H9 (cell line): ENCODE measurements around the gene CENPQ. TPM values are rescaled to one million over a fixed set of nuclear protein-coding genes. Genes with fewer than 3 reads are reported as not detected.

Experiments used
- DNase-seq: peaks from one replicate; pipeline ENCODE4 v3.0.0-alpha.2; 2017
- H2AFZ ChIP-seq: one replicate; pipeline ENCODE4 v1.6.1; 2013; ENCODE audit warnings: mild to moderate bottlenecking, low read length, control low read depth, moderate library complexity
- H2AK5ac ChIP-seq: 2 replicates; pipeline ENCODE4 v1.6.1; 2013; ENCODE audit warnings: low read length, control low read depth, mixed read lengths; ENCODE audit not compliant: insufficient read length
- H2BK120ac ChIP-seq: one replicate; pipeline ENCODE4 v1.6.1; 2013; ENCODE audit warnings: low read depth, mild to moderate bottlenecking, low read length, control low read depth, inconsistent platforms; ENCODE audit not compliant: poor library complexity, severe bottlenecking
- H2BK12ac ChIP-seq: 2 replicates; pipeline ENCODE4 v1.6.1; 2013; ENCODE audit warnings: low read length, control low read depth, mixed read lengths, low read depth; ENCODE audit not compliant: insufficient read length
- H2BK15ac ChIP-seq: 2 replicates; pipeline ENCODE4 v1.6.1; 2013; ENCODE audit warnings: low read depth, low read length, control low read depth
- H2BK20ac ChIP-seq: one replicate; pipeline ENCODE4 v1.6.1; 2013; ENCODE audit warnings: low read depth, mild to moderate bottlenecking, low read length, control low read depth, inconsistent platforms; ENCODE audit not compliant: poor library complexity, severe bottlenecking
- H2BK5ac ChIP-seq: 2 replicates; pipeline ENCODE4 v1.6.1; 2013; ENCODE audit warnings: low read length, control low read depth, mixed read lengths; ENCODE audit not compliant: insufficient read length
- H3K14ac ChIP-seq: 2 replicates; pipeline ENCODE4 v1.6.1; 2013; ENCODE audit warnings: low read length, control low read depth; ENCODE audit not compliant: insufficient read depth
- H3K18ac ChIP-seq: 2 replicates; pipeline ENCODE4 v1.6.1; 2013; ENCODE audit warnings: low read depth, mild to moderate bottlenecking, mixed read lengths, low read length, control low read depth; ENCODE audit not compliant: insufficient read length
- H3K23ac ChIP-seq: 2 replicates; pipeline ENCODE4 v1.6.1; 2013; ENCODE audit warnings: low read length, control low read depth, mixed read lengths, low read depth; ENCODE audit not compliant: insufficient read length
- H3K23me2 ChIP-seq: 2 replicates; pipeline ENCODE4 v1.6.1; 2013; ENCODE audit warnings: low read depth, mild to moderate bottlenecking, mixed read lengths, low read length, control low read depth; ENCODE audit not compliant: insufficient read length, poor library complexity, severe bottlenecking
- H3K27ac ChIP-seq: 2 replicates; pipeline ENCODE4 v1.5.1; 2013; ENCODE audit warnings: low read length, control low read depth, mixed read lengths, low read depth; ENCODE audit not compliant: insufficient read length
- H3K27me3 ChIP-seq: 2 replicates; pipeline ENCODE4 v1.6.1; 2013; ENCODE audit warnings: low read length, control low read depth, inconsistent platforms; ENCODE audit not compliant: insufficient read depth
- H3K4ac ChIP-seq: 2 replicates; pipeline ENCODE4 v1.6.1; 2013; ENCODE audit warnings: low read depth, mild to moderate bottlenecking, control low read depth, inconsistent platforms, low read length, moderate library complexity
- H3K4me1 ChIP-seq: 2 replicates; pipeline ENCODE4 v1.6.1; 2013; ENCODE audit warnings: low read length, control low read depth, inconsistent platforms; ENCODE audit not compliant: insufficient read depth
- H3K4me2 ChIP-seq: 2 replicates; pipeline ENCODE4 v1.6.1; 2013; ENCODE audit warnings: low read length, control low read depth, mixed read lengths; ENCODE audit not compliant: insufficient read length, insufficient read depth
- H3K56ac ChIP-seq: 2 replicates; pipeline ENCODE4 v1.6.1; 2013; ENCODE audit warnings: low read depth, mild to moderate bottlenecking, mixed read lengths, low read length, control low read depth; ENCODE audit not compliant: insufficient read length
- H3K79me1 ChIP-seq: 2 replicates; pipeline ENCODE4 v1.6.1; 2013; ENCODE audit warnings: low read depth, mild to moderate bottlenecking, moderate library complexity, low read length, control low read depth, inconsistent platforms; ENCODE audit not compliant: insufficient read depth, poor library complexity, severe bottlenecking
- H3K79me2 ChIP-seq: 2 replicates; pipeline ENCODE4 v1.6.1; 2013; ENCODE audit warnings: low read length, control low read depth, inconsistent platforms; ENCODE audit not compliant: insufficient read depth
- H3K9ac ChIP-seq: 2 replicates; pipeline ENCODE4 v1.6.1; 2013; ENCODE audit warnings: low read length, control low read depth, mixed read lengths; ENCODE audit not compliant: insufficient read length; ENCODE audit errors: extremely low read depth
- H3K9me3 ChIP-seq: one replicate; pipeline ENCODE4 v1.6.1; 2013; ENCODE audit warnings: low read depth, low read length, inconsistent platforms; ENCODE audit not compliant: control insufficient read depth
- H3T11ph ChIP-seq: one replicate; pipeline ENCODE4 v1.6.1; 2013; ENCODE audit warnings: mild to moderate bottlenecking, low read length, control low read depth, inconsistent platforms
- H4K20me1 ChIP-seq: one replicate; pipeline ENCODE4 v1.6.1; 2013; ENCODE audit not compliant: control insufficient read depth, insufficient read length, insufficient read depth
- H4K5ac ChIP-seq: 2 replicates; pipeline ENCODE4 v1.6.1; 2013; ENCODE audit warnings: low read depth, mild to moderate bottlenecking, mixed read lengths, low read length, control low read depth; ENCODE audit not compliant: insufficient read length
- H4K8ac ChIP-seq: replicated peaks from 2 replicates; pipeline ENCODE4 v1.6.1; 2013; ENCODE audit warnings: low read length, control low read depth, mixed read lengths, low read depth; ENCODE audit not compliant: insufficient read length
- H4K91ac ChIP-seq: 2 replicates; pipeline ENCODE4 v1.6.1; 2013; ENCODE audit warnings: low read depth, mild to moderate bottlenecking, moderate library complexity, mixed read lengths, low read length, control low read depth; ENCODE audit not compliant: insufficient read length
- H3K27ac Mint-ChIP-seq, 3 experiments: 2 replicates in 2 of 3; 3 replicates in 1 of 3; pipeline ENCODE4 v1.8.0; 2020 to 2021; ENCODE audit warnings: mixed read lengths in 3 of 3, mild to moderate bottlenecking in 1 of 3, moderate library complexity in 1 of 3
- H3K27me3 Mint-ChIP-seq: 2 replicates; pipeline ENCODE4 v1.8.0; 2021; ENCODE audit warnings: low read depth, mild to moderate bottlenecking, moderate library complexity, mixed read lengths
- H3K36me3 Mint-ChIP-seq, 3 experiments: 2 replicates in 2 of 3; 3 replicates in 1 of 3; pipeline ENCODE4 v1.8.0; 2020 to 2021; ENCODE audit warnings: low read depth in 3 of 3, mixed read lengths in 3 of 3; ENCODE audit not compliant: insufficient read depth in 1 of 3
- H3K4me1 Mint-ChIP-seq, 2 experiments: 2 replicates each; pipeline ENCODE4 v1.8.0; 2020; ENCODE audit warnings: mixed read lengths in 2 of 2
- H3K4me3 Mint-ChIP-seq, 2 experiments: 2 replicates in 1 of 2; 3 replicates in 1 of 2; pipeline ENCODE4 v1.8.0; 2020 to 2021; ENCODE audit warnings: mild to moderate bottlenecking in 2 of 2, mixed read lengths in 2 of 2, moderate library complexity in 1 of 2
- H3K9me3 Mint-ChIP-seq, 2 experiments: 2 replicates in 1 of 2; 3 replicates in 1 of 2; pipeline ENCODE4 v1.8.0; 2020; ENCODE audit warnings: mild to moderate bottlenecking in 2 of 2, mixed read lengths in 2 of 2, moderate library complexity in 1 of 2
- WGBS: extraction: QIAGEN DNeasy Blood & Tissue Kit; methylation state at CpG from one replicate; pipeline ENCODE4 v1.1.7; 2013; ENCODE audit warnings: missing lambda C conversion rate, low lambda C conversion rate, mixed read lengths; ENCODE audit not compliant: insufficient read length; ENCODE audit errors: extremely low coverage; 5-methylcytosine and 5-hydroxymethylcytosine counted together
- total RNA-seq: library from RNA; stranded (reverse); gene quantifications from 2 replicates; pipeline ENCODE4 v1.2.1, GENCODE V29; 2021
- TF ChIP-seq, protein P1 (sequence below): fragments of 200-600 bp; sonication (generic); conservative IDR thresholded peaks from 3 replicates; pipeline ENCODE4 v1.8.0; 2021; ENCODE audit warnings: antibody characterized with exemption, mild to moderate bottlenecking

Gene CENPQ
- total RNA-seq, 1 experiment from 2014 or later = 15.5 TPM

DNA sequence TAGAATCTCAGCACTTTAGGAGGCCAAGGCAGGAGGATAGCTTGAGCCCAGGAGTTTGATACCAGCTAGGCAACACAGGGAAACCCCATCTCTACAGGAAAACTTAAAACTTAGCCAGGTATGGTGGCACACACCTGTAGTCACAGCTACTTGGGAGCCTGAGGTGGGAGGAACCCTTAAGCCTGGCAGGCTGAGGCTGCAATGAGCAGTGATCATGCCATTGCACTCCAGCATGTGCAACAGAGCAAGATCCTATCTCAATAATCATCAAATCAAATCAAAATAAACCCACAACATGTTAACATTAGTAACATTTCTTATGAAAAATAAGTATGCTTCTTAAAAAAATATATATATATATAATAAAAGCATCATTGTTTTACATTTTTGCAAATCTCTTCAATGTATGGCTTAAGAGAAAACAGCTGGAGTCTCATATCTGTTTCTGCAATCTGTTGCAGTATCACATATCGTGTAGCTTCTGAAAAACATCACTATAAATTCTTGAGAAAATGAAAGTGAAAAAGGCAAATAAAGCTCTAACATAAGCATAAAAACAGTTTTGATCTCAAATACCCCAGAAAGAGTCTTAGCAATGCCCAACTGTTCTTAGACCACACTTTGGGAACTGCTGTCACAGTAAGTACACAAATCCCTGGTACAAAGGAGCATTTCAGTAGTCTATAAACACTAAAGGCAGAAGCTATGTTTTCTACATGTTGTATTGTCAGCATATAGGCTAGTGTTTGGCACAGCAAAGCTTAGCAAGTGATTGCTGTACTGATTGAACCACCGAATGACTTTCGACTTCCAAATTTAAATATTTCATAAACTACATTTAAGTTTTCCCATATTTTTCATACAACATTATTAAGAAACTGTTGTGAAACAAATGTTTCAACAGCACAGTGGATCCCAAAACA, 8.1 kb upstream of the CENPQ start:
- no peak overlapping the region for H4K91ac ChIP-seq
- H4K8ac ChIP-seq = no peak overlapping the region
- H3K79me2 ChIP-seq = no peaks in the 10 kb centered on the region
- Mint-ChIP-seq H3K4me1 (no peaks in the 10 kb centered on the region), H3K36me3 (peaks cover 0 to 10% (median 6%) of the 10 kb centered on the region in 3 experiments; a peak in 3 of 7 replicates), H3K27me3 (no peaks in the 10 kb centered on the region), H3K4me3 (no peak overlapping the region), H3K9me3 (no peaks in the 10 kb centered on the region), H3K27ac (no peak overlapping the region)
- H2BK20ac ChIP-seq = no peak overlapping the region
- H3K9me3 ChIP-seq = no peaks in the 10 kb centered on the region
- TF ChIP-seq, protein P1, sequence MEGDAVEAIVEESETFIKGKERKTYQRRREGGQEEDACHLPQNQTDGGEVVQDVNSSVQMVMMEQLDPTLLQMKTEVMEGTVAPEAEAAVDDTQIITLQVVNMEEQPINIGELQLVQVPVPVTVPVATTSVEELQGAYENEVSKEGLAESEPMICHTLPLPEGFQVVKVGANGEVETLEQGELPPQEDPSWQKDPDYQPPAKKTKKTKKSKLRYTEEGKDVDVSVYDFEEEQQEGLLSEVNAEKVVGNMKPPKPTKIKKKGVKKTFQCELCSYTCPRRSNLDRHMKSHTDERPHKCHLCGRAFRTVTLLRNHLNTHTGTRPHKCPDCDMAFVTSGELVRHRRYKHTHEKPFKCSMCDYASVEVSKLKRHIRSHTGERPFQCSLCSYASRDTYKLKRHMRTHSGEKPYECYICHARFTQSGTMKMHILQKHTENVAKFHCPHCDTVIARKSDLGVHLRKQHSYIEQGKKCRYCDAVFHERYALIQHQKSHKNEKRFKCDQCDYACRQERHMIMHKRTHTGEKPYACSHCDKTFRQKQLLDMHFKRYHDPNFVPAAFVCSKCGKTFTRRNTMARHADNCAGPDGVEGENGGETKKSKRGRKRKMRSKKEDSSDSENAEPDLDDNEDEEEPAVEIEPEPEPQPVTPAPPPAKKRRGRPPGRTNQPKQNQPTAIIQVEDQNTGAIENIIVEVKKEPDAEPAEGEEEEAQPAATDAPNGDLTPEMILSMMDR = no peak
- H3K4me2 ChIP-seq = no peak overlapping the region
- no peaks in the 10 kb centered on the region for H4K20me1 ChIP-seq
- no peak overlapping the region for H3K4ac ChIP-seq
- no peak overlapping the region for H3K23ac ChIP-seq
- H3K4me1 ChIP-seq = no peaks in the 10 kb centered on the region
- H3K23me2 ChIP-seq = no peaks in the 10 kb centered on the region
- H3K18ac ChIP-seq = no peak overlapping the region
- DNase-seq = no peak
- H3K56ac ChIP-seq = no peak overlapping the region
- H3K27me3 ChIP-seq = no peaks in the 10 kb centered on the region
- no peak overlapping the region for H2BK120ac ChIP-seq
- H3K79me1 ChIP-seq = no peaks in the 10 kb centered on the region
- H3T11ph ChIP-seq = no peak overlapping the region
- no peak overlapping the region for H2BK5ac ChIP-seq
- H2AK5ac ChIP-seq = no peak overlapping the region
- no CpG with 5 or more reads among the region's 3 CpGs for WGBS
- no peak overlapping the region for H3K27ac ChIP-seq
- H2BK15ac ChIP-seq = no peak overlapping the region
- no peak overlapping the region for H3K9ac ChIP-seq
- H2BK12ac ChIP-seq = no peak overlapping the region
- H4K5ac ChIP-seq = no peak overlapping the region
- no peak overlapping the region for H2AFZ ChIP-seq
- H3K14ac ChIP-seq = no peak overlapping the region
